Thoracic aorta (tissue), 2 donors: ENCODE results near the gene HOTAIR. TPM values are rescaled to one million over a fixed set of nuclear protein-coding genes. Genes with fewer than 3 reads are reported as not detected.

ENCODE experiments used
- ATAC-seq: fragments of 150-250 bp; one replicate; pipeline ENCODE4 v1.8.0; 2017; ENCODE audit warnings: low read depth; ENCODE audit not compliant: insufficient number of reproducible peaks, low FRiP score
- DNase-seq: peaks from one replicate; pipeline ENCODE4 v3.0.0-alpha.2; 2020; ENCODE audit warnings: low spot score
- H3K27ac ChIP-seq, 2 donors: fragments of 200-600 bp; sonication (generic); 1 replicate in 1 of 2; 2 replicates in 1 of 2; pipeline ENCODE4 v1.5.1; 2016; ENCODE audit warnings: mild to moderate bottlenecking in 2 of 2, moderate library complexity in 2 of 2
- H3K27me3 ChIP-seq: fragments of 200-600 bp; sonication (generic); replicated peaks from 2 replicates; pipeline ENCODE4 v1.6.0; 2016; ENCODE audit warnings: mild to moderate bottlenecking; ENCODE audit not compliant: insufficient read depth
- H3K36me3 ChIP-seq: fragments of 200-600 bp; sonication (generic); one replicate; pipeline ENCODE4 v1.5.1; 2016
- H3K4me1 ChIP-seq, 2 donors: fragments of 200-600 bp; sonication (generic); 1 replicate in 1 of 2; 2 replicates in 1 of 2; pipeline versions ENCODE4 v1.5.1 to v1.6.0; 2016; ENCODE audit warnings: low read depth in 2 of 2, mild to moderate bottlenecking in 1 of 2; ENCODE audit not compliant: control insufficient read depth in 1 of 2
- H3K4me3 ChIP-seq: fragments of 200-600 bp; sonication (generic); 2 replicates; pipeline ENCODE4 v1.5.1; 2016; ENCODE audit warnings: mild to moderate bottlenecking
- H3K9me3 ChIP-seq: fragments of 200-600 bp; sonication (generic); 2 replicates; pipeline ENCODE4 v1.5.1; 2016
- CTCF ChIP-seq: fragments of 200-600 bp; sonication (generic); IDR thresholded peaks from one replicate; pipeline ENCODE4 v1.5.1; 2019; ENCODE audit warnings: antibody characterized with exemption
- total RNA-seq, 2 donors: library from RNA; depleted of rRNA; stranded (reverse); fragments of >200 nt; gene quantifications; one replicate each; pipeline versions ENCODE4 v1.1.0 to v1.2.3, GENCODE V29; 2016

The HOTAIR gene
- total RNA-seq, 2 donors from 2014 or later, result not detected

DNA sequence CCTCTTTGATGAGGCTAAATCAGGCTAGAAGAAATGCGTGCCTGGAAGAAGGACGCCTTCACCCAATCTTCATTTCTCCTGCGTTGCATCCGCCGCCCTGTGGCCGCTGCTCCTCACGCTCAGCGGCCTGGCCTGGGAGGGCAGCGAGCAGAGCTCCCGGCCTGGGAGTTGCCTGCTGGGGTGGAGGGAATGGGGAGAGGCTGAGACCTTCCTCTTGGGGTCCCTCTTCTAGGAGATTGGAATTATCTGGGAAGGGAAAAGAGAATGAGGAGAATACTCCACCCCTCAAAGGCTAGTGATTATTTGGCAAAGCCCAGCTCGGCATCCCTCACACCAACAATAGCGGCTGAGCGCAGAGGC lies 22.4 kb downstream of the HOTAIR start:
- no peak for DNase-seq
- no peak overlapping the region for H3K4me3 ChIP-seq
- ATAC-seq, result no peak
- no peak for TF ChIP-seq CTCF
- no peak overlapping the region for H3K27ac ChIP-seq
- H3K27me3 ChIP-seq, result peaks cover 39% of the 10 kb centered on the region
- peaks cover 0 to 11% of the 10 kb centered on the region in 2 donors for H3K4me1 ChIP-seq
- no peaks in the 10 kb centered on the region for H3K36me3 ChIP-seq
- H3K9me3 ChIP-seq, result no peaks in the 10 kb centered on the region

DNA sequence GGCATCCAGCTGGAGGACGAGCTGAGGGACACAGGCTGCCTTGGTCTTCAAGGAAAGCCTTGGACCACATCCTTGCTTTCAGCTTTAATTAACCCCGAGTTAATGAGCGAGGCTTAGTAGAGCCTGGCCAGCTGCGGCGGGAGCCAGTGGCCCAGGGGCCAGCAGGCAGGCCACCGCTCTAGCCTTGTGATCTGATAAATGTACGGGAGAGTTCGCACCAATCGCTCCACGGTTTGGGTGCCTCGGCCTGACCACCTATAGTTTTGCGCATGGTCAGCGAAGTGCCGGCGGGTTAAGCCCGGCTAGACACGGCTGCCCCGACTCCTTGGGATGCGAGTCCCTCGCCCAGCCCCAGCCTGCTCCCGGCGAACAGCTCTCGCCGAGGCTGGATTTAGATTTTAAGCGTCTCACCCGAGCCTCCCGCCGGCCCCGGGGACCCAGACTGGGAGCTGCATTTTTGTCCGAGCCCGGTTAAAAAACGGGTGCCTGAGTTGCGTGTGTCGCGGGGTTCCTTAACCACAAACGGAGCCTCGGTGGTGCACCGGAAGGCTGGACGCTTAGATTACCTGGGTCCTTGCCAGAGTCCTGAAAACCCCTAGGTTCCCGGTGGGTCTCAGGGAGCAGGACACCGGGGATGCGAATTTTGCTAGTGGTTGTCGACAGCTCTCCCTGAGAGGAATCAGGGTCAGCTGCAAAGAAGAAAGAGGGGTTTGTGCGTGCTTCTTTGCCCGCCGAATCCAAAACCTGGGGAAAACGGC lies 23.0 kb downstream of the HOTAIR start:
- TF ChIP-seq CTCF, result no peak
- Histone ChIP-seq H3K9me3 (no peaks in the 10 kb centered on the region), H3K27ac (no peak overlapping the region), H3K27me3 (peaks cover 39% of the 10 kb centered on the region), H3K4me1 (peaks cover 0 to 11% of the 10 kb centered on the region in 2 donors), H3K4me3 (no peak overlapping the region), H3K36me3 (no peaks in the 10 kb centered on the region)
- DNase-seq, result no peak
- no peak for ATAC-seq

GRCh38 chr12:53950789-53951576 lies 23.8 kb downstream of the HOTAIR start:
- Histone ChIP-seq H3K36me3 (no peaks in the 10 kb centered on the region), H3K9me3 (no peaks in the 10 kb centered on the region), H3K27me3 (peaks cover 42% of the 10 kb centered on the region), H3K4me3 (no peak overlapping the region), H3K4me1 (peaks cover 0 to 11% of the 10 kb centered on the region in 2 donors), H3K27ac (no peak overlapping the region)
- DNase-seq, result no peak
- no peak for ATAC-seq
- TF ChIP-seq CTCF, result no peak

GRCh38 chr12:53950437-53950773 lies 24.3 kb downstream of the HOTAIR start:
- Histone ChIP-seq H3K36me3 (no peaks in the 10 kb centered on the region), H3K4me3 (no peak overlapping the region), H3K27me3 (peaks cover 48% of the 10 kb centered on the region), H3K4me1 (peaks cover 0 to 11% of the 10 kb centered on the region in 2 donors), H3K27ac (no peak overlapping the region), H3K9me3 (no peaks in the 10 kb centered on the region)
- DNase-seq (no peak), ATAC-seq (no peak)
- no peak for TF ChIP-seq CTCF

- Histone ChIP-seq H3K27ac (no peak overlapping the region), H3K36me3 (no peaks in the 10 kb centered on the region), H3K4me1 (peaks cover 0 to 7% of the 10 kb centered on the region in 2 donors), H3K27me3 (peaks cover 51% of the 10 kb centered on the region), H3K4me3 (no peak overlapping the region), H3K9me3 (no peaks in the 10 kb centered on the region)
- DNase-seq (no peak), ATAC-seq (no peak)
- no peak for TF ChIP-seq CTCF
These were observed 24.9 kb downstream of the HOTAIR start for GRCh38 chr12:53949631-53950436.
